ENCODE data around the gene ARMS2. TPM values are rescaled to one million over a fixed set of nuclear protein-coding genes. Genes with fewer than 3 reads are reported as not detected.

Gene ARMS2
- total and polyA plus RNA-seq, 2 of the 13 experiments (the other 11 are each of a cell fraction or from before 2014, with no cell fraction given): not detected

- ChIA-PET CTCF (ENCODE audit: low intra/inter-chr PET ratio, low total read pairs) (no interaction called here), POLR2A (no interaction called here)
- ATAC-seq (no peak), FAIRE-seq (no peak), DNase-seq (ENCODE audit: low spot score) (no peak)
- H3K4me3 ChIP-seq (replicated peaks in 1 of 3; ENCODE audit: insufficient read depth in 1 of 3, low read depth in 2 of 3, low read length in 3 of 3): no peak overlapping the region
- WGBS (ENCODE audit: low lambda C conversion rate): 14% methylated on average over 5 of the region's 6 CpGs
- H3K36me3 ChIP-seq (replicated peaks in 1 of 2; ENCODE audit: control insufficient read depth in 1 of 2, insufficient read depth in 2 of 2, low read length in 2 of 2): no peaks in the 10 kb centered on the region
- no peaks in the 10 kb centered on the region for H4K20me1 ChIP-seq (ENCODE audit: insufficient read depth, low read length)
- H3K27me3 ChIP-seq (ENCODE audit: control insufficient read depth in 1 of 2, insufficient read depth in 2 of 2, low read length in 2 of 2): peaks cover 3 to 29% of the 10 kb centered on the region in 2 experiments; a peak in 4 of 5 replicates
- no peak overlapping the region for H3K27ac ChIP-seq (ENCODE audit: extremely low read length, insufficient read depth, low read length)
- no peak overlapping the region for H3K9ac ChIP-seq (ENCODE audit: insufficient read depth, low read depth, low read length)
- no peaks in the 10 kb centered on the region for H3K9me3 ChIP-seq (ENCODE audit: low read length)
- no peak overlapping the region for H2AFZ ChIP-seq (ENCODE audit: low read length)
- H3K79me2 ChIP-seq (ENCODE audit: insufficient read depth, low read length): no peaks in the 10 kb centered on the region
- H3K4me2 ChIP-seq (ENCODE audit: low read depth, low read length): no peak overlapping the region
- H3K4me1 ChIP-seq (ENCODE audit: insufficient read depth, low read length): 0 out of 2 replicates have a peak, but pooled peaks cover under 1% of the 10 kb centered on the region
- intact Hi-C loops (cut with micrococcal nuclease; ENCODE audit: unreplicated experiment): no loop called here
- in situ Hi-C loops (cut with HindIII; ENCODE audit: extremely low pct_ligation_motif_present, low pct_unique_long_range_greater_than_20kb): no loop called here
- BruUV-seq (replicated peaks): no TSS peak
- no peak for TF ChIP-seq NR1H2 (CRISPR knock-in tag; IDR thresholded peaks at IDR 0.05; ENCODE audit: borderline replicate concordance, low read depth)
- no peak for TF ChIP-seq ZBTB40 (IDR thresholded peaks at IDR 0.05)
- TF ChIP-seq ZBTB40 (CRISPR knock-in tag; IDR thresholded peaks at IDR 0.05): no peak
- TF ChIP-seq TEF (CRISPR knock-in tag; IDR thresholded peaks at IDR 0.05): no peak
- no peak for TF ChIP-seq TIGD3 (CRISPR knock-in tag; IDR thresholded peaks at IDR 0.05; ENCODE audit: borderline replicate concordance)
- TF ChIP-seq ARNT (IDR thresholded peaks at IDR 0.05): no peak
- no peak for TF ChIP-seq RCOR2 (CRISPR knock-in tag; IDR thresholded peaks at IDR 0.05)
- no peak for TF ChIP-seq ZMAT5 (CRISPR knock-in tag; IDR thresholded peaks at IDR 0.05; ENCODE audit: borderline replicate concordance, low read depth)
- no peak for TF ChIP-seq ZNF18 (CRISPR knock-in tag; IDR thresholded peaks at IDR 0.05; ENCODE audit: insufficient replicate concordance)
- no peak for TF ChIP-seq ZNF136 (CRISPR knock-in tag; IDR thresholded peaks at IDR 0.05; ENCODE audit: low read depth)
Measured at GRCh38 chr10:122481296-122482056, 27.0 kb downstream of the ARMS2 start.

All from HepG2 (cell line).